GM03348 (cell line): ENCODE data around the gene CHP2.
A peak's percentile ranks its signal among the peaks of the same experiment; 100 is the strongest.
"Not testable (repeated sequence)": the region's sequence is repeated elsewhere in the genome, so short reads cannot be mapped to it uniquely, and the experiment has no call there.

Source experiments
- DNase-seq: peaks from one replicate; pipeline ENCODE4 v3.0.0; 2012; ENCODE audit warnings: low spot score

CHP2 gene

GRCh38 chr16:23745263-23745662 is 9.6 kb upstream of the CHP2 start:
- no peak for DNase-seq

- no peak for DNase-seq
Measured at GRCh38 chr16:23748630-23749029, 6.2 kb upstream of the CHP2 start.

- DNase-seq: not testable (repeated sequence)
Measured at GRCh38 chr16:23751053-23751452, 3.8 kb upstream of the CHP2 start.

- no peak for DNase-seq
Measured at GRCh38 chr16:23753908-23754593, 775 bp upstream of the CHP2 start.

- DNase-seq: no peak
Measured at GRCh38 chr16:23755484-23755809, 621 bp downstream of the CHP2 start.

- no peak for DNase-seq
Measured at GRCh38 chr16:23757116-23757515, 2.3 kb downstream of the CHP2 start.

- DNase-seq: no peak
Measured at GRCh38 chr16:23757937-23758619, 3.3 kb downstream of the CHP2 start.

GRCh38 chr16:23765933-23766332 is 11.1 kb downstream of the CHP2 start:
- no peak for DNase-seq

GRCh38 chr16:23768581-23768980 is 13.8 kb downstream of the CHP2 start:
- no peak for DNase-seq

GRCh38 chr16:23771027-23771426 is 16.2 kb downstream of the CHP2 start:
- no peak for DNase-seq

- no peak for DNase-seq
Measured at GRCh38 chr16:23771642-23772041, 16.8 kb downstream of the CHP2 start.

- DNase-seq: no peak
Measured at GRCh38 chr16:23773339-23773738, 18.5 kb downstream of the CHP2 start.

GRCh38 chr16:23781176-23781575 is 26.4 kb downstream of the CHP2 start:
- DNase-seq: no peak

- DNase-seq: no peak
Measured at GRCh38 chr16:23784811-23785447, 30.1 kb downstream of the CHP2 start.

GRCh38 chr16:23785842-23786241 is 31.0 kb downstream of the CHP2 start:
- DNase-seq: no peak

GRCh38 chr16:23786964-23787561 is 32.2 kb downstream of the CHP2 start:
- DNase-seq: no peak

GRCh38 chr16:23788685-23789084 is 33.9 kb downstream of the CHP2 start:
- no peak for DNase-seq

- DNase-seq: no peak
Measured at GRCh38 chr16:23795378-23795777, 40.6 kb downstream of the CHP2 start.

GRCh38 chr16:23796941-23797340 is 42.1 kb downstream of the CHP2 start:
- no peak for DNase-seq

- peak; percentile 84 for DNase-seq
Measured at GRCh38 chr16:23801378-23801777, 46.6 kb downstream of the CHP2 start.

GRCh38 chr16:23802776-23803175 is 48.0 kb downstream of the CHP2 start:
- DNase-seq: no peak

GRCh38 chr16:23803591-23804123 is 48.8 kb downstream of the CHP2 start:
- DNase-seq: peak; percentile 57

- no peak for DNase-seq
Measured at GRCh38 chr16:23807028-23807427, 52.2 kb downstream of the CHP2 start.
